Measurements from ENCODE around the gene PSRC1. TPM values are rescaled to one million over a fixed set of nuclear protein-coding genes. Genes with fewer than 3 reads are reported as not detected.

The PSRC1 gene
- total RNA-seq, 1 donor from 2014 or later: 67.9 TPM

- H3K4me3 ChIP-seq (ENCODE audit: low read depth, low read length): no peak overlapping the region
- no peak for TF ChIP-seq CTCF (conservative IDR thresholded peaks at IDR 0.05; ENCODE audit: low read depth, low read length)
- no peak for DNase-seq (ENCODE audit: low read depth)
Observed at GRCh38 chr1:109272831-109273547, 10.0 kb downstream of the PSRC1 start.

GRCh38 chr1:109272021-109272799 lies 10.7 kb downstream of the PSRC1 start:
- no peak for DNase-seq (ENCODE audit: low read depth)
- no peak for TF ChIP-seq CTCF (conservative IDR thresholded peaks at IDR 0.05; ENCODE audit: low read depth, low read length)

GRCh38 chr1:109271458-109271857 lies 11.5 kb downstream of the PSRC1 start:
- no peak for TF ChIP-seq CTCF (conservative IDR thresholded peaks at IDR 0.05; ENCODE audit: low read depth, low read length)
- no peak for DNase-seq (ENCODE audit: low read depth)

More at GRCh38 chr1:109272021-109272799, 10.7 kb downstream of the PSRC1 start:
- no peak overlapping the region for H3K4me3 ChIP-seq (ENCODE audit: low read depth, low read length)

GRCh38 chr1:109270623-109271317 lies 12.2 kb downstream of the PSRC1 start:
- no peak for DNase-seq (ENCODE audit: low read depth)
- no peak for TF ChIP-seq CTCF (conservative IDR thresholded peaks at IDR 0.05; ENCODE audit: low read depth, low read length)
- H3K4me3 ChIP-seq (ENCODE audit: low read depth, low read length): no peak overlapping the region

More at GRCh38 chr1:109271458-109271857, 11.5 kb downstream of the PSRC1 start:
- no peak overlapping the region for H3K4me3 ChIP-seq (ENCODE audit: low read depth, low read length)

GRCh38 chr1:109269981-109270622 lies 12.8 kb downstream of the PSRC1 start:
- no peak for TF ChIP-seq CTCF (conservative IDR thresholded peaks at IDR 0.05; ENCODE audit: low read depth, low read length)
- DNase-seq (ENCODE audit: low read depth): no peak

GRCh38 chr1:109269212-109269980 lies 13.5 kb downstream of the PSRC1 start:
- DNase-seq (ENCODE audit: low read depth): no peak
- no peak for TF ChIP-seq CTCF (conservative IDR thresholded peaks at IDR 0.05; ENCODE audit: low read depth, low read length)

More at GRCh38 chr1:109269981-109270622, 12.8 kb downstream of the PSRC1 start:
- H3K4me3 ChIP-seq (ENCODE audit: low read depth, low read length): no peak overlapping the region

More at GRCh38 chr1:109269212-109269980, 13.5 kb downstream of the PSRC1 start:
- H3K4me3 ChIP-seq (ENCODE audit: low read depth, low read length): no peak overlapping the region
